HG03558 (cell line): ENCODE results near the gene SLC5A3.

Source experiments
- ATAC-seq: cut with Tn5 transposase; IDR thresholded peaks from one replicate; pipeline ENCODE4 v1.9.1; 2021; ENCODE audit warnings: moderate number of reproducible peaks; ENCODE audit not compliant: unreplicated experiment; ENCODE audit errors: extremely low read depth

SLC5A3 gene

GRCh38 chr21:34094949-34095348, 21.6 kb downstream of the SLC5A3 start:
- no peak for ATAC-seq

GRCh38 chr21:34097442-34097841, 24.1 kb downstream of the SLC5A3 start:
- ATAC-seq: no peak

GRCh38 chr21:34100337-34100736, 27.0 kb downstream of the SLC5A3 start:
- ATAC-seq: no peak

- ATAC-seq: no peak
Observed at GRCh38 chr21:34100790-34101189, 27.4 kb downstream of the SLC5A3 start.

- no peak for ATAC-seq
Observed at GRCh38 chr21:34105947-34106541, 32.7 kb downstream of the SLC5A3 start.

- no peak for ATAC-seq
Observed at GRCh38 chr21:34107606-34108005, 34.2 kb downstream of the SLC5A3 start.

GRCh38 chr21:34109075-34109474, 35.7 kb downstream of the SLC5A3 start:
- no peak for ATAC-seq

GRCh38 chr21:34110594-34111202, 37.3 kb downstream of the SLC5A3 start:
- ATAC-seq: no peak

- ATAC-seq: no peak
Observed at GRCh38 chr21:34112316-34113033, 39.1 kb downstream of the SLC5A3 start.

- ATAC-seq: no peak
Observed at GRCh38 chr21:34113842-34114241, 40.5 kb downstream of the SLC5A3 start.

GRCh38 chr21:34115160-34115559, 41.8 kb downstream of the SLC5A3 start:
- no peak for ATAC-seq

- no peak for ATAC-seq
Observed at GRCh38 chr21:34116569-34116968, 43.2 kb downstream of the SLC5A3 start.

- ATAC-seq: no peak
Observed at GRCh38 chr21:34120867-34121266, 47.5 kb downstream of the SLC5A3 start.

GRCh38 chr21:34122047-34122446, 48.7 kb downstream of the SLC5A3 start:
- no peak for ATAC-seq
